KG1 (cell line): ENCODE data around the gene THOC6.

Experiments
- DNase-seq: peaks from one replicate; lab custom pipeline; 2025; lab: John Stamatoyannopoulos, UW

The THOC6 gene

GRCh38 chr16:2991566-2992261 lies 32.1 kb upstream of the THOC6 start:
- DNase-seq = no peak

- DNase-seq = no peak
Measured at GRCh38 chr16:2992383-2993081, 31.3 kb upstream of the THOC6 start.

- no peak for DNase-seq
Measured at GRCh38 chr16:2996298-2996697, 27.5 kb upstream of the THOC6 start.

DNA sequence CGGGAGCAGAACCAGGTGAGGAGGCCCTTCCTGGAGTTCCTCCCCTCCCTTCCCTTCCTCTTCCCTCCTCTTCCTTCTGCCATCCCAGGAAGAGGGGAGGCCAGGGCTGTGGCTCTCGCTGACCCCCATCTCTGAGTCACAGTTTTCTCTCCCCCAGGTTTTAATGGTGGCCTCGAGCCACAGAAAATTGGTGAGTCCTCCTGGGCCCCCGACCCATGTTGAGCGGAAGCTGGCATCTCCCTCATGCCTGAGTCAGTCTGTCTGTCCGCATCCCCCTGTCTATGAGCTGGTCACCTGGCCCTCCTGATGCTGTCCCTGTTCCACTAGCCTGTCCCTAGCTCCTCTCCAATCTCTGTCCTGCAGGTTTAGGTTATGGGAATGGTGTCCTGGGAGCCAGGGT lies 23.9 kb upstream of the THOC6 start:
- DNase-seq = no peak

DNA sequence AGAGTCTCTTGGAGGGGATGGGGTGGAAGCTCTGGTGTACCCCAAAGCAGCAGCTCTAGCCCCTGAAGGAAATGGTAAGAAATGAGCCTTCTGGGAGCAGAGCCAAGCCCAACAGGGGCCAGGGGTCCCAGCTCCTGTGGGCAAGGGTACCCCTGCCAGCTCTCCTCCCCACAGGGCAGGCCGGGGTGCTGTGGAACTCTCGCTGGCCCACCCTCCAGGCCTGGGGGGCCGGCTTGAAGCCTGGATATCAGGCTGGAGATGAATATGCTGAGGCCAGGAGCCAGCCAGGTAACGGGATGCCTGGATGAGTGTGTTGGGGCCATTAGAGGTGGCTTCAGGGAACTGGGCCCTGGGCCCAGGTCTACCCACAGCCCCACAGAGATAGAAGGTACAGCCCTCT lies 23.3 kb upstream of the THOC6 start:
- no peak for DNase-seq

GRCh38 chr16:3001316-3001715 lies 22.5 kb upstream of the THOC6 start:
- DNase-seq = no peak

- peak; percentile 97 for DNase-seq
Measured at GRCh38 chr16:3003582-3004270, 20.1 kb upstream of the THOC6 start.

- no peak for DNase-seq
Measured at GRCh38 chr16:3004319-3004718, 19.5 kb upstream of the THOC6 start.

DNA sequence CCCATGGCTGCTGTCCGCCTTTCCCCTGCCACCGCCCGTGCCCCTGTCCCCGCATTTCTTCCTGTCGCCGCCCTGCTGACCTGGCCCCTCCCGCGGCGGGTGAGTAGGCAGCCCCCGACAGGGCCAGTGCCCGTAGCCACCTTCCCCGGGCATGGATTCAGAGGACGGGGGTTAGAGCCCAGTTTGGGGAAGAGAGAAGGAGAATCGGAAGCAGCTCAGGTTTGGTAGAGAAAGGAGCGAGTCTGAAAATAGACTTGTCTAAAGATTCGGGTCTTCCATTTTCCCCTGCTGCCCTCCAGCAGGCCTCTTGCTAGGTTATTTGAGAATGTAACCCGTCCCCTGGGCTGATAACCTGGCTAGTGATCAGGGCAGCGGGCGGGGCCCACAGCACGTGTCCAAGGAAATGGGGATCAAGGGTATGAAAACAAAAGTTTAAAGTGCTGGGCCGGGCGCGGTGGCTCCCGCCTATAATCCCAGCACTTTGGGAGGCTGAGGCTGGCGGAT lies 19.0 kb upstream of the THOC6 start:
- peak; percentile 18 for DNase-seq

- DNase-seq = peak; percentile 38
Measured at GRCh38 chr16:3007059-3007956, 16.5 kb upstream of the THOC6 start.

- peak; percentile 28 for DNase-seq
Measured at GRCh38 chr16:3007957-3008689, 15.7 kb upstream of the THOC6 start.

DNA sequence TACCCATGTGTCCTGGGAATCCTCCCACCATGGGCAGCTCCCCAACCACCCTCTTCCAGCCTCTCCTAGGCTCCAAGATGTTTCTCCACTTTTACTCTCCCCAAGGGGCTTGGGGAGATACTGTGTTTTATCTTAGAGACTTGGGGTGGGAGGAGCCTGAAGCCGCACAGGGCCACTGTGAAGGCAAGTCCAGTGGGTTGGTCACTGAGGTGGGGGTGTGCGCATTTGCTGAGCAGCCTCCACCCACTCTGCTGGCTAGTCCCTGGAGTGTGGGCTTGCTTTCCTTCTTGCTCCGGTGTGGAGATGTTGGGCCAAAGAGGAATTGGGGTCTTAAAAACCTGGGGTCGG lies 15.2 kb upstream of the THOC6 start:
- DNase-seq = no peak

GRCh38 chr16:3009568-3010390 lies 14.1 kb upstream of the THOC6 start:
- DNase-seq = no peak

- no peak for DNase-seq
Measured at GRCh38 chr16:3010510-3010909, 13.3 kb upstream of the THOC6 start.

- no peak for DNase-seq
Measured at GRCh38 chr16:3012246-3012645, 11.6 kb upstream of the THOC6 start.

DNA sequence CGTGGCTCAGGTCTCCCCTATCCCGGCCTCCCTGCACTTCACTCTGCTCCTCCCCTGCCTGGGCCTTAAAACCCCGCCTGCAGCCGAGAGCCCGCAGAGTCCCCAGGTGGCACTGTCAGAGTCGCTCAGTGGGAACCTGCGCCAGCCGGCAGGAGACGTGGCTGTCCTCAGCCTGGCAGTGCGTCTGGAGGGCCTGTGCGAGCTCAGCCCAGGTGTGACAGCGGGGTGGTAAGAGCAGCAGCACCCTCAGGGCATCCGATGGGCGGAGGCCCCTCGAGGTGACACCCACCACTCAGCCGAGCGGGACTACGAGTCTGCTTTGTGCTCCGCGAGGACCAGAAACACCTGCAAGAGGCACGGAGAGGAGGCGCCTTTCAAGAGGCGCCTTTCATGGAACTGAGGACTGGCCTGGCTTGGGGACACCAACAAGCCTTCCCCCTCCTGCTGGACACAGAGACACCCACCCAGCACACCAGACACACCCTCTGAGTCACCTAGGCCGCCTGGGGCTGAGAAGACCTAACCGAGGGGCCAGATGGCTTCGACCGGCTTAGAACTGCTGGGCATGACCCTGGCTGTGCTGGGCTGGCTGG lies 10.9 kb upstream of the THOC6 start, which contains the start of gene CLDN9:
Gene CLDN9, plus strand, starts transcription at position 96 of the 593 bp plus-strand sequence. Its CDS starts 440 bp downstream, at position 536.
- DNase-seq = no peak

DNA sequence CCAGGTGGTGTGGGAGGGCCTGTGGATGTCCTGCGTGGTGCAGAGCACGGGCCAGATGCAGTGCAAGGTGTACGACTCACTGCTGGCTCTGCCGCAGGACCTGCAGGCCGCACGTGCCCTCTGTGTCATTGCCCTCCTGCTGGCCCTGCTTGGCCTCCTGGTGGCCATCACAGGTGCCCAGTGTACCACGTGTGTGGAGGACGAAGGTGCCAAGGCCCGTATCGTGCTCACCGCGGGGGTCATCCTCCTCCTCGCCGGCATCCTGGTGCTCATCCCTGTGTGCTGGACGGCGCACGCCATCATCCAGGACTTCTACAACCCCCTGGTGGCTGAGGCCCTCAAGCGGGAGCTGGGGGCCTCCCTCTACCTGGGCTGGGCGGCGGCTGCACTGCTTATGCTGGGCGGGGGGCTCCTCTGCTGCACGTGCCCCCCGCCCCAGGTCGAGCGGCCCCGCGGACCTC lies 10.3 kb upstream of the THOC6 start:
- DNase-seq = no peak

GRCh38 chr16:3013998-3014690 lies 9.7 kb upstream of the THOC6 start:
- DNase-seq = no peak

DNA sequence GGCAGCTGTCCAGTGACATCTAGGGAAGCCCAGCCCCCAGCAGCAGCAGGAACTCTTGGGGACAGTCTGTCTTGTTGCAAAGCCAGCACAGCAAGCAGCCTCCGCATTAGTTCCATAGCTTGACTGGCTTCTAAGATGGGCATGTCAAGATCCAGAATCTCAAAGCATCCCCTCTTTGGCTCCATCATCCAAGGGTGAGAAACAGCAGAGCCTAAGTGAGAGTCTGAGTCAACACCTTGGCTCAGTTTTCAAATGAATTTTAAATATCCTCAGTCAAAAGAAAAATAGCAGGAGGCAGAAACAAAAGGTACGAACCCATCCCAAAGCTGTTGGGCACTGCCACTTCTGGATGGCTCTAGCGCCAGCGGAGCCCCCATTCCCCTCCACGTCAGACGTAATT lies 8.9 kb upstream of the THOC6 start:
- no peak for DNase-seq
